ENCODE data around the gene KLK14.

The KLK14 gene

GRCh38 chr19:51040151-51040550, 42.5 kb downstream of the KLK14 start:
- DNase-seq (ENCODE audit: low read depth): no peak

DNA sequence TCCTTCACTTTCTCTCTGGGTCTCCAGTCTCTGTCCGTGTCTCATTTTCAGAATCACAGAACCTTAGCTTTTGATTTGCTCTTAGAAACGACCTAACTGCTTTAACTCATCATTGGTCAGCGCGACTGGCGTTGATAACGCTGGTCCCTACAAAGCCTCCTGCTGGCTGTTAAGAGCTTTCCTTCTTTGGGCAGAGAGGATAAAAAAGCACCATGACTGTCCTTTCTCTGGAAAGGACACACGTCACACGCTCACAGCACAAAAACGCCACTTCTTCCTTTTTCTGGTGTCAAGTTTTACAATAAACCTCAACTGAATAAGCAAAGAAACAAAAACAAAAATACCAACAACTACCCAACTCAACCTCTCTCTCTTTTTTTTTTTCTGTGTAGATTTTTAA, 46.2 kb downstream of the KLK14 start:
- DNase-seq (ENCODE audit: low read depth): no peak

DNA sequence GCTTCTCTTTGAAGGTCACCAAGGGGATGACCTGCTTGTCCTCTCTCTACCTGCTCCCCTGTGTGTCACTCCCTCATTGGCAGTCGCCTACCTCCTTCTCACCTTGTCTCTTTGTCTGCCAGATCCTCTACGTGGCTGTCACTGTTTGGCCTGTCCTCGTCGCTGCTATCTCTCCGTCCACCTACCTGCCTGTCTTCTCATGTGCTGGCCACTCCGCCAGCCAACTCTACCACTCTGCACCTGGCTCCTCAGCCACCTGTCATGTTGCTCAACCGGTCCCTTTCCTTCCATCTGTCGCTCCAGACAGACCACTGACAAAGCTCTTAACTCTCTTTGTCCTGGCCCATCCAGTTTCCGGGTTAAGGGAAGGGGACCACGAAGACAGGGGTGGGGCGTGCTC, 48.0 kb downstream of the KLK14 start, which contains the start of gene KLK12:
KLK12 (minus strand) TSS at position 299 of the 400 bp plus-strand sequence. CDS start 381 bp downstream, outside the sequence.
- no peak for DNase-seq (ENCODE audit: low read depth)

- no peak for DNase-seq (ENCODE audit: low read depth)
Measured at GRCh38 chr19:51031880-51032225, 50.8 kb downstream of the KLK14 start.

GRCh38 chr19:51031220-51031879, 51.3 kb downstream of the KLK14 start:
- DNase-seq (ENCODE audit: low read depth): no peak

GRCh38 chr19:51030631-51031030, 52.1 kb downstream of the KLK14 start:
- DNase-seq (ENCODE audit: low read depth): no peak

DNA sequence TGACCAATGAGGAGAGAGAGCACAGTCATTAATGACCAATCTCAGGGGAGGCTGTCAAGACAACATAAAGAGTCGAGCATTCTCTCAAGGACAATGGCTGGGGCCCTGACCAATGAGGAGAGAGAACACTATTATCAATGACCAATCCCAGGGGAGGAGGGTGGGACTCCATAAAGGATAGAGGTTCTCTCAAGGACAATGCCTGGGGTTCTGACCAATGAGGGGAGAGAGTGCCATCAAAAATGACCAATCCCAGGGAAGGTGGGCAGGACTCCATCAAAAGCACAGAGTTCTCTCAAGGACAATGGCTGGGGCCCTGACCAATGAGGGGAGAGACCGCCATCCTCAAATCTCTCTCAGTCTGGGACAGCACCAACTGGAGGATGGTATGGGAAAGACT, 53.0 kb downstream of the KLK14 start:
- no peak for DNase-seq (ENCODE audit: low read depth)
